ENCODE results near the gene BBS5. TPM values are rescaled to one million over a fixed set of nuclear protein-coding genes. Genes with fewer than 3 reads are reported as not detected.

BBS5 gene
- total RNA-seq, 3 donors from 2014 or later (not counting 1 experiment from before 2014, with no cell fraction given), result 1.5 to 2.2 (median 1.7) TPM

GRCh38 chr2:169542433-169542832 is 63.1 kb downstream of the BBS5 start:
- 100% methylated on average over 3 of the region's 3 CpGs for WGBS (ENCODE audit: insufficient coverage)
- DNase-seq (no peak), ATAC-seq (no peak)
- no peaks in the 10 kb centered on the region for H3K4me1 ChIP-seq (ENCODE audit: control insufficient read depth, insufficient read depth, low read length)
- Mint-ChIP-seq H3K4me3 (no peak overlapping the region), H3K9me3 (no peaks in the 10 kb centered on the region), H3K27me3 (ENCODE audit: low read depth in 2 of 2) (no peaks in the 10 kb centered on the region), H3K36me3 (no peaks in the 10 kb centered on the region), H3K4me1 (no peaks in the 10 kb centered on the region), H3K27ac (no peak overlapping the region)
- TF ChIP-seq CTCF (IDR thresholded peaks at IDR 0.05), result no peak
- intact Hi-C loops (cut with micrococcal nuclease), result no loop called here
- no peaks in the 10 kb centered on the region for H3K9me3 ChIP-seq (ENCODE audit: control insufficient read depth, insufficient read depth, low read length)
- peaks cover 12% of the 10 kb centered on the region for H3K36me3 ChIP-seq (ENCODE audit: control insufficient read depth, insufficient read depth, low read length)
- no peak overlapping the region for H3K27ac ChIP-seq (ENCODE audit: low read length)
- no peaks in the 10 kb centered on the region for H3K27me3 ChIP-seq (ENCODE audit: control insufficient read depth, insufficient read depth, low read length)
- no peak overlapping the region for H3K4me3 ChIP-seq (ENCODE audit: low read length)

- no peak overlapping the region for H3K4me3 ChIP-seq (ENCODE audit: low read length)
- intact Hi-C loops (cut with micrococcal nuclease), result no loop called here
- ATAC-seq (no peak), DNase-seq (no peak)
- no peak overlapping the region for H3K4me3 Mint-ChIP-seq
- H3K36me3 ChIP-seq (ENCODE audit: control insufficient read depth, insufficient read depth, low read length), result peaks cover 11% of the 10 kb centered on the region
- no peaks in the 10 kb centered on the region for H3K27me3 Mint-ChIP-seq (ENCODE audit: low read depth in 2 of 2)
- no peaks in the 10 kb centered on the region for H3K4me1 ChIP-seq (ENCODE audit: control insufficient read depth, insufficient read depth, low read length)
- 77% methylated on average over 2 of the region's 2 CpGs for WGBS (ENCODE audit: insufficient coverage)
- no peak overlapping the region for H3K27ac Mint-ChIP-seq
- H3K36me3 Mint-ChIP-seq, result no peaks in the 10 kb centered on the region
- no peak overlapping the region for H3K27ac ChIP-seq (ENCODE audit: low read length)
- no peak for TF ChIP-seq CTCF (IDR thresholded peaks at IDR 0.05)
- no peaks in the 10 kb centered on the region for H3K4me1 Mint-ChIP-seq
- H3K27me3 ChIP-seq (ENCODE audit: control insufficient read depth, insufficient read depth, low read length), result no peaks in the 10 kb centered on the region
- no peaks in the 10 kb centered on the region for H3K9me3 ChIP-seq (ENCODE audit: control insufficient read depth, insufficient read depth, low read length)
- H3K9me3 Mint-ChIP-seq, result no peaks in the 10 kb centered on the region
These were observed 67.5 kb downstream of the BBS5 start for GRCh38 chr2:169546756-169547155.

Other genes starting within 250 kb of the BBS5 start
- not detected for gene LRP2, start 117.0 kb upstream of the BBS5 start, total RNA-seq
- not detected for gene KLHL41, start 30.2 kb downstream of the BBS5 start, total RNA-seq
- gene FASTKD1, start 94.4 kb downstream of the BBS5 start, total RNA-seq, result 10 to 100 TPM; 10.9 to 14.1 (median 12.5) TPM
- 10 to 100 TPM; 42.2 to 58.3 (median 56.1) TPM for gene PPIG, start 104.9 kb downstream of the BBS5 start, total RNA-seq
- 1 to 10 TPM in 2 of 3 donors, under 1 TPM in 1; 0.27 to 8.4 (median 1.5) TPM for gene CFAP210, start 214.9 kb downstream of the BBS5 start, total RNA-seq
- 1 to 10 TPM; 3.6 to 9.5 (median 5.8) TPM for gene PHOSPHO2, start 215.0 kb downstream of the BBS5 start, total RNA-seq